AG04449 (cell line): ENCODE results near the gene PRDM16.

Experiments
- CTCF ChIA-PET: fragments of 350-600 bp; formaldehyde crosslinking; extraction: SDS; loops from one replicate; lab custom pipeline; 2021; ENCODE audit warnings: antibody characterized with exemption; lab: Yijun Ruan, JAX
- POLR2A ChIA-PET: fragments of 400-600, 350-600 bp; formaldehyde crosslinking; extraction: SDS; loops from one replicate; lab custom pipeline; 2020; ENCODE audit warnings: antibody characterized with exemption, inconsistent platforms; lab: Yijun Ruan, JAX
- DNase-seq: peaks from one replicate; pipeline ENCODE4 v3.0.0-alpha.2; 2010; ENCODE audit warnings: low read depth, low spot score
- H3K4me3 ChIP-seq: 2 replicates; pipeline ENCODE4 v1.5.1; 2011; ENCODE audit warnings: low read depth, mild to moderate bottlenecking, control low read depth, low read length
- TF ChIP-seq, protein P1 (sequence below): IDR thresholded peaks from one replicate; pipeline ENCODE4 v1.5.1; 2011; ENCODE audit warnings: mild to moderate bottlenecking, moderate library complexity, low read length, control low read depth, inconsistent platforms; ENCODE audit not compliant: insufficient read depth; ENCODE audit errors: missing control alignments

Gene PRDM16

DNA sequence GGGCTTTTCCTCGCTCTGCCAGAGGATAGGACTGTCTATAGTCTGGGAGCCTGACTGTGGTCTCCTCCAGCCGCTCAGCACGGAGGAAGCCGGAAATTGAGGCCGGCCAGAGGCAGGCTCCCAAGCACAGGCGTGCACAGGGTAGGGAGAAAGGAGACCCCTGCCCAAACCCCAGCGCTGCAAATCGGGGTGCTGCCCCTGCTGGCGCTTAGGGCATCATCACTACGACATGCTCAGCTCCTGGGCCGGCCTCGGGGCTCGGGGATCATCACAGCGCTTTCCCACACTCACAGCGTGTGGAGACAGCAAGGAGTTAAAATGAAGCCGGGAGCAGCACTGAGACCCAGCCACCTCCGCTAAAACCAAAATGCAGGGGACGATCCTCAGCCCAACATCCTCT, 322.7 kb downstream of the PRDM16 start:
- H3K4me3 ChIP-seq = no peak overlapping the region
- TF ChIP-seq, protein P1, sequence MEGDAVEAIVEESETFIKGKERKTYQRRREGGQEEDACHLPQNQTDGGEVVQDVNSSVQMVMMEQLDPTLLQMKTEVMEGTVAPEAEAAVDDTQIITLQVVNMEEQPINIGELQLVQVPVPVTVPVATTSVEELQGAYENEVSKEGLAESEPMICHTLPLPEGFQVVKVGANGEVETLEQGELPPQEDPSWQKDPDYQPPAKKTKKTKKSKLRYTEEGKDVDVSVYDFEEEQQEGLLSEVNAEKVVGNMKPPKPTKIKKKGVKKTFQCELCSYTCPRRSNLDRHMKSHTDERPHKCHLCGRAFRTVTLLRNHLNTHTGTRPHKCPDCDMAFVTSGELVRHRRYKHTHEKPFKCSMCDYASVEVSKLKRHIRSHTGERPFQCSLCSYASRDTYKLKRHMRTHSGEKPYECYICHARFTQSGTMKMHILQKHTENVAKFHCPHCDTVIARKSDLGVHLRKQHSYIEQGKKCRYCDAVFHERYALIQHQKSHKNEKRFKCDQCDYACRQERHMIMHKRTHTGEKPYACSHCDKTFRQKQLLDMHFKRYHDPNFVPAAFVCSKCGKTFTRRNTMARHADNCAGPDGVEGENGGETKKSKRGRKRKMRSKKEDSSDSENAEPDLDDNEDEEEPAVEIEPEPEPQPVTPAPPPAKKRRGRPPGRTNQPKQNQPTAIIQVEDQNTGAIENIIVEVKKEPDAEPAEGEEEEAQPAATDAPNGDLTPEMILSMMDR = no peak
- no peak for DNase-seq
- CTCF ChIA-PET = interaction anchor here (1.2 kb wide), 1 partner anchor 19 kb away, joined by 3 read pairs; no protein-coding TSS in a partner anchor
- POLR2A ChIA-PET = no interaction called here

DNA sequence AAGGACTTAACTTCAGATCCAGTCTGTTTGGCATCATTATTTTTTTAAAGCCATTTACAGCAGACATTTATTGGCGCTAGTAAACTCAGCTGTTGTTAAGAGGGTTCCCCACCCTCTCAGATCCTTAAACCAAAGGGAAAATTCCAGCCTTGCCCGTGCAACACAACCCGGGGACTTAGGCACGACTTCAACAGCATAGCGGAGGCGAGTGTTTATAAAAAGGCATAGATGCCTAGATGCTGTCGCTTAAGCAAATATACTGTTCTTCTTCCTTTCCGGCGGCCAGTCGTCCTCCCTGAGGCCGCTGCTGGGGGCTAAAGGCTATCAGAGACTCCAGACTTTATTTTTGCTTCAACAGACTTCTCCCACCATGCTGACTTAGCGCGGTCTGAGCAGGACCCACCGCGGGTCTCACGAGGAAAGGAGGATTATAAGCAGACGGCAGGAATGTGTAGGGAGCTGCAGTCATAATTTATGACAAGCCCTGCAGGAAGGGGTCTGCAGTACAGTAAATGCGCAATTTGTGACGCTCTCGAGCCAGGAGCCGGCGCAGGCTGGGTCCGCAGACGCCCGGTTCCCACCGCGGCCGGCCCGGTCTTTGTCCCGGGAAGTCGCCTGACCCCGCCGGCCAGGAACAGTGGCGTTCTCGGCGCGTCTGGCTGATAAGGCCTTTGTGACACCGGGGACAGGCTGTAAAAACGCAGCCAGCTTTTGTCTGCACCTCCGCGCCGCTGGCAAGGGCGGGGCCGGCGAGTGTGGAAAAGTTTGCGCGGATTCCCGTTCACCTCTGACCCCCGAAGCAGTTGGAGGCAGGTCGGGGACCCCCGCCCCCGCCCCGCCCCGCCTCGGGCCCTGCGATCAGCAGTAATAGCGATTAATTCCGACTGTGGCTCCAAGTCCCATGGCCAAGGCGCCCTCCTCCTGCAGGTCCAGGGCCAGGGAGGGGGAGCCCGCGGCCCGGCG, 324.3 kb downstream of the PRDM16 start:
- no peak overlapping the region for H3K4me3 ChIP-seq

DNA sequence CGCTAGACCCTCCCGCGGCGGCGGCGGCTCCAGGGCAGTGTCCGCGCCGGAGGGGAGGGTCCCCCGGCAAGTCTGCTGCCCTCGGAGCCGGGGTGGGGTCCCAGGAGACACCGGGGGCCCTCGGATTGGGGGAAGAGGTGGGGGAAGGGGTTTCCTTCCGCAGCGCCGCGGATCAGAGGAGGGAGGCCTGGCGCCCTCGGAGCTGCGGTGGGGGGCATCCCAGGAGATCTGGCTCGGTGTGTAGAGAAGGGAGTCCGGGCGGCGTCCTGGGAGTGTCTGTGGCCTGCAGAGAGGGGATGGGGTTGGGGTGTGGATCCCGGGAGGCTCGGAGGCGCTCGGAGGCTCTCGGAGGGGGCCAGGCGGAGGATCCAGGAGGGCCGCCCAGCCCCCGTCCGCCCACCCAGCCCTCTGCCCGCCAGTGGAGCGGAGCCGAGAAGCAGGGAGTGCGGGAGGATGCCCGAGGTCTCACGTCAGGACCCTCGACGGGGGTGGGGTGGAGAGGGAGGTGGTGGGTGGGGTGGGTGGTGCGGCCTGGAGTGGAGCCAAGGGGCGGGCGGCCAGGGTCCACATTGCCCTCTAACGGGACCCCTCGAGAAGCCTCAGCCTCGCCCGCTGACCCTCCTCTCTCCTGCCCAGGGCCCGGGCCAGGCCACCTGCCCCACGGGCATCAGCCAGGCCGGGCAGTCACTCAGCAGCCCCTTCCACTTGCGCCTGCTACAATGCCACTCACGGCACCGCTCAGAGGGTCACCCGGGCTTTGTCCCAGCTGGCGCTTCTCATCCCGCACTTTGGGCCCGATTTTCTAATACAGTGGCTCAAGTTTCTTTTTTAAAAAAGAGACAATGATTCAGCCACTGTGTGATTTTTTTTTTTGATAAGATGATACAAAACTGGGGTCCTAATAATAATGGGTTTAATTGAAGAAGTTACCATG, 325.3 kb downstream of the PRDM16 start:
- ChIA-PET POLR2A (no interaction called here), CTCF (no interaction called here)
- no peak overlapping the region for H3K4me3 ChIP-seq
- no peak for DNase-seq
- TF ChIP-seq, protein P1 = no peak

More for the DNA sequence above, 324.3 kb downstream of the PRDM16 start:
- ChIA-PET POLR2A (no interaction called here), CTCF (interaction anchor here (1.3 kb wide), 1 partner anchor 9 kb away, joined by 3 read pairs; no protein-coding TSS in a partner anchor)
- DNase-seq = no peak
- TF ChIP-seq, protein P1 = no peak

DNA sequence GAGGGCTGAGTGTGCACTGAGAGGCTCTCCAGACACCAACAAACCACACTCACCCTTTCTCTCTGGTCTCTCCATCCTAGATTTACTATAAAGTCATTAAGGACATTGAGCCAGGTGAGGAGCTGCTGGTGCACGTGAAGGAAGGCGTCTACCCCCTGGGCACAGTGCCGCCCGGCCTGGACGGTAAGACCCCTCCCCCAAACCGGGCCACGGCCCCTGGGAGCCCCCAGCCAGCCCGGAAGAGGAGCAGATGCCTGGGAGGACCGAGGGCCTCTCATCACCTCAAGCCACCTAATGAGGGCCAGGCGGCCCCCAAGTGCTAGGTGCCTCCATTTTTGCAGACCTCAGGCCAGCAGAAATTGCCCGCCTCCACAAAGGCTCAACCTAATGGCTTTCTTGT, 327.4 kb downstream of the PRDM16 start:
- no peak for DNase-seq
- H3K4me3 ChIP-seq = no peak overlapping the region
- ChIA-PET POLR2A (no interaction called here), CTCF (interaction anchor here (1.6 kb wide), 1 partner anchor 27 kb away, joined by 4 read pairs; no protein-coding TSS in a partner anchor)
- TF ChIP-seq, protein P1 = no peak

DNA sequence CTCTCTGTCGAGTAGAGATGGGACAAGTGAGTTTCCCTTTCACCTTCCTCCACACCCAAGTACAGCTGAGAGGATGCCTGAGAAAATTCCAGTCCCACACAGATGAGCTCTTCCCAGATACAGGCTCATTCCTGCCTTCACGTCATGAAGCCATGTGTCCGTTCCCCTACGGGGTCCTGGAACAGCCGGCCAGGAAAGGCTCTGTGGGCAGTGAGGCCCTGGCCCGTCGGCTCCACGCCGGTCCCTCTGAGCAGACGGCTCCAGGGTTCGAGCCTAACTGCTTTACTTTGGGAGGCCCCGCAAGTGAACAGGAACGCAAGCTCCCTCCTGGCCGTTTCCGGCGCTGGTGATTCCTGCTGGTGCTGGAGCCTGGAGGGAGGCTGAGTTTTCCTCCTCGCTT, 328.3 kb downstream of the PRDM16 start:
- CTCF ChIA-PET = interaction anchor here (1.6 kb wide), 1 partner anchor 26 kb away, joined by 4 read pairs; no protein-coding TSS in a partner anchor
- no peak overlapping the region for H3K4me3 ChIP-seq
- TF ChIP-seq, protein P1 = no peak
- POLR2A ChIA-PET = no interaction called here
- no peak for DNase-seq
